A673 (cell line): ENCODE data around the gene CLASP1.

Experiments used
- CTCF ChIP-seq: fragments of 300-800, 200-600 bp; sonication (generic); conservative IDR thresholded peaks from 2 replicates; pipeline ENCODE4 v1.5.1; 2017; ENCODE audit warnings: low read depth, mild to moderate bottlenecking, antibody characterized with exemption, low read length, moderate library complexity, mixed read lengths
- EZH2 ChIP-seq: fragments of 200-600 bp; sonication (generic); IDR thresholded peaks from 2 replicates; pipeline ENCODE4 v1.6.1; 2017; ENCODE audit warnings: borderline replicate concordance, low read depth, mild to moderate bottlenecking, mixed read lengths, antibody characterized with exemption, low read length; ENCODE audit not compliant: poor library complexity, severe bottlenecking

- TF ChIP-seq CTCF (no peak), EZH2 (no peak)
Measured at GRCh38 chr2:121304941-121305340, 344.3 kb downstream of the CLASP1 start.
